Osteocyte (in vitro differentiated cells): ENCODE data around the gene CADM2. TPM values are rescaled to one million over a fixed set of nuclear protein-coding genes. Genes with fewer than 3 reads are reported as not detected.
A peak's percentile ranks its signal among the peaks of the same experiment; 100 is the strongest.
"Not testable (repeated sequence)": the region's sequence is repeated elsewhere in the genome, so short reads cannot be mapped to it uniquely, and the experiment has no call there.

Source experiments
- DNase-seq: peaks from one replicate; pipeline ENCODE4 v3.0.0; 2021; ENCODE audit warnings: mixed read lengths; ENCODE audit not compliant: unreplicated experiment; ENCODE audit errors: extremely low spot score
- H3K27ac Mint-ChIP-seq: one replicate; pipeline ENCODE4 v1.8.0; 2021; ENCODE audit warnings: mild to moderate bottlenecking, mixed read lengths; ENCODE audit not compliant: unreplicated experiment
- H3K27me3 Mint-ChIP-seq: one replicate; pipeline ENCODE4 v1.8.0; 2021; ENCODE audit warnings: mixed read lengths; ENCODE audit not compliant: unreplicated experiment
- H3K36me3 Mint-ChIP-seq: one replicate; pipeline ENCODE4 v1.8.0; 2021; ENCODE audit warnings: mixed read lengths; ENCODE audit not compliant: unreplicated experiment
- H3K4me1 Mint-ChIP-seq: one replicate; pipeline ENCODE4 v1.8.0; 2021; ENCODE audit warnings: mixed read lengths; ENCODE audit not compliant: unreplicated experiment
- H3K4me3 Mint-ChIP-seq: one replicate; pipeline ENCODE4 v1.8.0; 2021; ENCODE audit warnings: mild to moderate bottlenecking, moderate library complexity, mixed read lengths; ENCODE audit not compliant: unreplicated experiment
- H3K9me3 Mint-ChIP-seq: one replicate; pipeline ENCODE4 v1.8.0; 2021; ENCODE audit warnings: mixed read lengths; ENCODE audit not compliant: unreplicated experiment
- CTCF ChIP-seq: fragments of 200-600 bp; sonication (generic); IDR thresholded peaks from 2 replicates; pipeline ENCODE4 v1.5.0; 2021; ENCODE audit warnings: antibody characterized with exemption, mild to moderate bottlenecking, moderate library complexity
- long read RNA-seq: library from polyadenylated mRNA; unstranded; transcript quantifications from one replicate; pipeline ENCODE4 v2.0.0, GENCODE V29; 2021
- total RNA-seq: library from RNA; stranded (reverse); gene quantifications from 2 replicates; pipeline ENCODE4 v1.2.1, GENCODE V29; 2021

CADM2 gene
- total RNA-seq, result 1.5 and 2.2 TPM in 2 replicates
- long read RNA-seq, partial matches to known transcripts, result 1 of 3 reads
- long read RNA-seq, other reads (novel, unspliced or antisense), result 2 of 3 reads

- H3K27me3 Mint-ChIP-seq, result peaks cover 43% of the 10 kb centered on the region
- peak within 1 kb of the TSS; percentile 76 for H3K4me3 Mint-ChIP-seq
- no peaks in the 10 kb centered on the region for H3K36me3 Mint-ChIP-seq
- peak; percentile 93 for DNase-seq
- H3K9me3 Mint-ChIP-seq, result no peaks in the 10 kb centered on the region
- no peak within 1 kb of the TSS for H3K27ac Mint-ChIP-seq
- peaks cover 11% of the 10 kb centered on the region for H3K4me1 Mint-ChIP-seq
- peak; percentile 36 for TF ChIP-seq CTCF
These were observed at the start of gene CADM2 for GRCh38 chr3:84958495-84959469. Gene CADM2 (plus strand): TSS chr3:84958989.

GRCh38 chr3:84918592-84918991 lies 40.2 kb upstream of the CADM2 start:
- not testable (repeated sequence) for H3K27ac Mint-ChIP-seq, H3K4me1 Mint-ChIP-seq, H3K4me3 Mint-ChIP-seq, H3K36me3 Mint-ChIP-seq, DNase-seq, H3K27me3 Mint-ChIP-seq
- H3K9me3 Mint-ChIP-seq, result peaks cover 23% of the 10 kb centered on the region

GRCh38 chr3:84922682-84923081 lies 36.1 kb upstream of the CADM2 start:
- H3K4me3 Mint-ChIP-seq, result no peak overlapping the region
- no peaks in the 10 kb centered on the region for H3K4me1 Mint-ChIP-seq
- no peak for TF ChIP-seq CTCF
- DNase-seq, result no peak
- H3K36me3 Mint-ChIP-seq, result no peaks in the 10 kb centered on the region
- peaks cover 23% of the 10 kb centered on the region for H3K9me3 Mint-ChIP-seq
- no peaks in the 10 kb centered on the region for H3K27me3 Mint-ChIP-seq
- no peak overlapping the region for H3K27ac Mint-ChIP-seq

- Mint-ChIP-seq H3K4me3 (no peak overlapping the region), H3K27ac (no peak overlapping the region), H3K36me3 (no peaks in the 10 kb centered on the region), H3K27me3 (no peaks in the 10 kb centered on the region), H3K9me3 (peaks cover 20% of the 10 kb centered on the region), H3K4me1 (no peaks in the 10 kb centered on the region)
- DNase-seq, result no peak
- TF ChIP-seq CTCF, result no peak
These were observed 33.2 kb upstream of the CADM2 start for GRCh38 chr3:84925571-84925970.

- Mint-ChIP-seq H3K9me3 (no peaks in the 10 kb centered on the region), H3K36me3 (peaks cover 1% of the 10 kb centered on the region), H3K27me3 (no peaks in the 10 kb centered on the region), H3K4me1 (no peaks in the 10 kb centered on the region), H3K4me3 (no peak overlapping the region), H3K27ac (no peak overlapping the region)
- DNase-seq, result no peak
- TF ChIP-seq CTCF, result no peak
These were observed 15.4 kb upstream of the CADM2 start for GRCh38 chr3:84943379-84943778.
